GM21576 (cell line): ENCODE measurements around the gene PRG3.
"Not testable (repeated sequence)": the region's sequence is repeated elsewhere in the genome, so short reads cannot be mapped to it uniquely, and the experiment has no call there.

Experiments
- ATAC-seq: cut with Tn5 transposase; IDR thresholded peaks from one replicate; pipeline ENCODE4 v1.9.1; 2021; ENCODE audit warnings: mild to moderate bottlenecking, moderate library complexity; ENCODE audit not compliant: unreplicated experiment

Gene PRG3

DNA sequence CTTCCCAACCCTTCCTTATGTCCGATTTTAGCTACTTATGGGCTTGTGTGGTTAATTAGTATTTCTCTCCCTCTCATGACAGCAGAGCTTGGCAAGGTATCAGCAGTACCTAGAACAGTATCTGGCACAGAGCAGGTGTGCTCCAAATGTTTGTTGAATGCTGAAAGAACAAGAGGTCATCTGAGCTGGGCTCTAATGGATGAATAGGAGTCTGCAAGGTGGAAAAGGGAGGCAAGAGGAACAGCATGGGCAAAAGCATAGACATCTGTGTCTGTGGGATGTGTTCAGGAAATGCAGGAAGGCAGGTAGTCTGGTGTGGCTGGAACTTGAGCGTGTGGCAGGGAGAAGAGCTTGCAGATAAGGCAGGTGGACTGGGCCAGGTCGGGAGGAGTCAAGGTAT lies 19.0 kb downstream of the PRG3 start:
- ATAC-seq, result no peak

DNA sequence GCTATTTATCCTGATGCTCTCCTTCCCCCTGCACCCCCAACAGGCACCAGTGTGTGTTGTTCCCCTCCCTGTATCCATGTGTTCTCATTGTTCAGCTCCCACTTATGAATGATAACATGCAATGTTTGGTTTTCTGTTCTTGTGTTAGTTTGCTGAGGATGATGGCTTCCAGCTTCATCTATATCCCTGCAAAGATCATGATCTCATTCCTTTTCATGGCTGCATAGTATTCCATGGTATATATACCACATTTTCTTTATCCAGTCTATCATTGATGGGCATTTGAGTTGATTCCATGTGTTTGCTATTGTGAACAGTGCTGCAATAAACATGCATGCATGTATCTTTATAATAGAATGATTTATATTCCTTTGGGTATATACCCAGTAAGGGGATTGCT lies 19.5 kb downstream of the PRG3 start:
- ATAC-seq, result not testable (repeated sequence)

DNA sequence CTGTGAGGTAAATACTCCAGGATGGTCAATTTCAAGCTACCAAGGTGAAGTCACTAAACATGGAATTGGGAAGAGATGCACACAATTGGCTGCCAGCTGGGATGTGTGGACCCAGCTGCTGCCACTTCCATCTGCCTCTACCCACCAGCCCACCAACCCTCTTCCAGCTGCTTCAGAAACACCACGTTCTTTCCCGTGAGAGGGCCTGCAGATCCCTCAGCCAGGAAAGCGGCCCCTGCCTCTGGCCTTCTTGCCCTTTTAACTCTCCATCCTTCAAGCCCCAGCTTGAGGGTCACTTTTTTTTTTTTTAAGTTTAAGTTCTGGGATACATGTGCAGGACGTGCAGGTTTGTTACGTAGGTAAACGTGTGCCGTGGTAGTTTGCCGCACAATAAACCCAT lies 20.0 kb downstream of the PRG3 start:
- no peak for ATAC-seq

DNA sequence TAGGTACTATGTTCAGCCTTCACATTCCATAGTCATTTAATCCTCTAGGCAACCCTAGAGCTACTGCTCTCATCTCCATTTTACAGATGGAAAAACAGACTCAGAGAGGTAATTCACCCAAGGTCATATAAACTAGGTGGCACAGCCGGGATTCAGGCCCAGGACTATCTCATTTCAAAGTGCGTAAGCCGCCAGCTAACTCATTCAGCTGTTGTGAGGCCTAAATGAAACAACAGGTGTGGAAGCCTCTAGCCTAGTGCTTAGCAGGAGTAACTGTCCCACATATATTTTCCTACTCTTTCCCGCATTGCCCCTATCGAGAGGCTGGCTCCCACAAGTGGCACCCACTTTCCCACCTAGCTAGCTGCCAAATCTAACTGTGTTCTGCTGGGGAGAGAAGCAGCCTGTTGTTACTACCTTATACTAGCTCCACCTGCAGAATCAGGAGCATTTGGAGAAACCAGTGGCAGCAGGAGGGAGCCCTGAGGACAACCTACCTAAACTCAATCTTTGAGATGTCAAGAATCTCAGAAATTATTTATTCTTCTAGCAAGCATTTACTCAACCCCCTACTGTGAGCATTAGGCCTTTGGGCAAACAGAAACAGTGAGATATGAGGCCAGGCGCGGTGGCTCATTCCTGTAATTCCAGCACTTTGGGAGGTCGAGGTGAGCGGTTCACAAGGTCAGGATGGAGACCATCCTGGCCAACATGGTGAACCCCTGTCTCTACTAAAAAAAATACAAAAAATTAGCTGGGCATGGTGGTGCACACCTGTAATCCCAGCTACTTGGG lies 20.9 kb downstream of the PRG3 start:
- ATAC-seq, result no peak

DNA sequence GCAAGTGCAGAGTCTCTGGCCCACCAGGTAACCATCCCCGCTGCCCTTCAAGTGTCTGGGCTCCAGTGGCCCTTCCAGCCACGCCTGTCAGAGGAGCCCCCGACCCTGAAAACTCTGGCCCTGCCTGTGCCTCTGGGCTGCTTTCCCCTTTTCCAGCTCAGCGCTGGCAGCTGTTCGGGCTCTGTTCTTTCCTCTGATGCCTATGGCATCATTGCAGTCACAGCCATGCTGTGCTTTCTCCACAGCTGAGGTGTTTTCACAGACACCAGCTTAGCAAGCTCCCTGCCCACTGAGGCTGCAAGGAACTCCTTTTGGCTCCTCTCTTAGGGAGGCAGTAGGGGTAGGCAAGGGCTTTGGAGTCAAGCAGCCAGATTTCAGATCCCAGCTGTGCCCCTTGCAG lies 21.6 kb downstream of the PRG3 start:
- ATAC-seq, result no peak

DNA sequence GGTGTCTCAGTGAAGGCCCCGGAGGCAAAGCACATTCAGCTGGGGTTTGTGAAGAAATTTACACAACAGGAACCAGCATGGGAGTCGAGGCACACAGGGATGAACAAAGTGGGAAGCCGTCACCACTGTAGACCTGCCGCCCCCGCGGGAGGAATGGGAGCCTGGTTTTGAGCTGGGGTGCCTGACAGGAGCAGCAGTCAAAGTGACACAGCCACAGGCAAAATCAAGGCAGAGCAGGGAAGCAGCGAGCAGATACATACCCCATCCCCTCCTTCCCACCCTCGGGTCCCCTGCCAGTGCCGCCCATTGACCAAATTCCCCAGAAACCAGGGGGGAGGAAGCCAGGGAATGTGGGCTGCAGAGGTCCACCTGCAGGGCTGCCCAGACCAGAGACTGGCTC lies 22.0 kb downstream of the PRG3 start:
- no peak for ATAC-seq

DNA sequence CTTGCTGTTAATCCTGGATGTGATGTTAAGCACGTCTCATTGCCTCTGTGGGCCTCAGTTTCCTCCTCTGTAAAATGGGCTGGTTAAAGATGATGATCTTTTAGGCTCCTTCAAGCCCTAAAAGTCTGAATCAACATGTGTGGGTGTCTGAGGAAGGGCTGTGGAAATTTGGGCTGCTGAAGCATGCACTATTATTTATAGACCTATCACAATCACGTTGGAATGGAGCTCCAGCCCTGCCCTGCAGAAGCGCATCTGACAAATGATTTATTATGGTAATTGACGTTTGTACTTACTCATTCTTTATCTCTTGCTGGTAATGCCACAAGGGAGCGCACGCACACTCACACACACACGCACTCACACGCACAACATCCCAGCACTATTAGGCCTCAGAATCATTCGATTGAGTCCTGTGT lies 22.4 kb downstream of the PRG3 start:
- no peak for ATAC-seq

DNA sequence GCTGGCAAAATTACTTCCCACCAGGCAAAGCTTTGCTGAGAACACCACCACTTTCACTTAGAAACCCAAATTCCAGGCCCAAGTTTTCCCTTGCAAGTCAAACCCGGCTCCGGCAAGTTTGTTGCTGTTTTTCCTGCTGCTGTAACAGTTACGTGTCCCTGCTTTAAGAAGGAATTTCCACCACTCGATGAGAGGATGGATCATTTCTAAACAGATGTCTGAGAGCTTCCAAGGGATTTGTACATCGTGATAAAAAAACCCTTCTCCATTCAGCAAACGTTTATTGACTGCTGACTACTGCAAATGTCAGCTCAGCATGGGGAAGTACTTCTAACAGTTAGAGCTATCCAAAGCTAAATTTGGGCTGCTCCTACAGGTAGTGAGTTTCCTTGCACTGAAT lies 23.1 kb downstream of the PRG3 start:
- ATAC-seq, result no peak

DNA sequence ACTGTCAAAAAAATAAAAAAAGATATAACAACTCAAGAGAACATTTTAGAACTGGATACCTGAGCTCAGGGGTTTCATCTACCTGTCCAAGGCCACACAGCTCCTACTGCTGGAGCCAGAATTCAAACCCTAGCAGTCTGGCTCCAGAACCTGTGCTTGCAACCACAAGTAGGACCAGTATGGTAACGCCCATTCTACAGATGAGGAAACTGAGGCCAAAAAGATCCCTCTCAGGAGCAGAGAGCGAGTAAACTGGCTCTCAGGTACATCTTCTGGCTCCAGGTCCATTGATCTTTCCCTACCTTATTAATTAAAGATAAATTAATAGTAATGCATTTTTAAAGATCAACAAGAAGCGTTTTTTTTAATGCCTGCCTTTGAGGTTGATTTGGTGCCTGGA lies 23.6 kb downstream of the PRG3 start:
- no peak for ATAC-seq

DNA sequence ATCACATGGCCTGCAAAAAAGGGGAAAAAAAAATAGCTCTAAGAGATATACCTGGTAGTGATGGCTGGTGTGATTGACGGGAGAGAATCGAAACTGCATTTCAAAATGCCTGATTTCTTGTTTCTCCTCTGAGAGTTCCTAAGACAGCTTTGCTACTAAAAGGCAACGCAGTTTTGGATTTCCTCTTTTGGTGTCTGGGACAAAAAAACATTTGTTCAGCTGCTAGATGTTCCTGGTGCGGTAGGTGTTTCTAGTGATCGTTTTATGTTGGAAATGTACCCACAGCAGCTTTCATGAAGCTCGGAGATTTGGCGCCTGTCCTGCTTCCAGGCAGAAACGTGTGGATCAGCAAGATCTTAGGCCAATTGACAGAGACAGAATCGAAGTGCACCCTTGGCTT lies 24.7 kb downstream of the PRG3 start:
- ATAC-seq, result no peak

DNA sequence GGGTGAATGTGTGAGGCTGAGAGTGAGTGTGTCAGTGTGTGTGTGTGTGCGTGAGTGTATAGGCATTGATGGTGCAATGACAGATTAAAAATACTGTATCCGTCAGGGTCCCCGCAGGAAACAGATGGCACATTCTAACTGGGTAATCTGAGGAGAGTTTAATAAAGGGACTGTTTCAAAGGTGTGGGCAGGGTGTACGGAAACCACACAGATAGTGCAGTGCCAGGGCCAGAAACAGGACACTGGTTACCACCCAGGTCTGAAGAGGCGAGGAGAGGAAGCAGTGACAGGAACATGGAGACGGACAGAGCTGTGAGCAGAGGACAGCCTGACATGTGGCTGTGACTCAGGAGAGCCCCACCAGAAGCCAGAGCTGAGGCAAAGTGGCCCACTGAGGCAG lies 26.3 kb downstream of the PRG3 start:
- no peak for ATAC-seq

DNA sequence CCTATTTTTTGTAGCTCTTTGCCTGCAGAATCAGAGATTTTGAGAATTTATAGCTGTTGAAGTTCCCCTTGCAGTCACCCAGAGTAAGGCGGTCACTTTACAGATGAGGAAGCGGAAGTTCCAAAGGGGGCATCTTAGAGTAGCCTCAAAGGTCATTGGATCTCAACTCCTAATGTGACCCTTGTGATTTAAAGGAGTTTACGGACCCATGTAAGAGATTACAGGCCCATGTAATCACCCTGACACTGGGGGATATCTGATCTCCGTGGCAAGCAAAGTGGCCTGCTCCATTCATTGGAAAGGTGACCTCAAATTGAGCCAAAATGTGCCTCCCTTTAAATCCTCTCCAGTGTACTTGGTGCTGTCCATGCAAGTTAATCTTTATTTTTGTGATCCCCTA lies 27.1 kb downstream of the PRG3 start:
- ATAC-seq, result no peak

DNA sequence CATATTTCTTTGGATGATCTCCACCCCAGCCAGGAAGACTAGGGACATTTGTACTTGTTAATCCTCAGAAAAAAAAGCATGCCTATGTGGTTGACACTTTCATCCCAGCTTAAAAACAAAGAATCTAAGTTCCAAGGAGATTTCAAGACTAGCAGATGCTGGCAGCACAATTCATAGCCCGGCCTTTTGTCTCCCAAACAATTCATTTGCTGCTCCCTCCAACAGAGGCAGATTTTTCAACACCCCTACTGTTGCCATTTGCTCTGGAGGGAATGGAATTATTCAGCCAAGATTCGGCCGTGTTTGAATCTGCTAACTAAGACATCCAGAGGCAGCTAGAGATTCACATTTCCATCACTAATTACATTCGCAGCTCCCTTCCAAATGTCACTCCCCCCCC lies 27.5 kb downstream of the PRG3 start:
- ATAC-seq, result no peak

DNA sequence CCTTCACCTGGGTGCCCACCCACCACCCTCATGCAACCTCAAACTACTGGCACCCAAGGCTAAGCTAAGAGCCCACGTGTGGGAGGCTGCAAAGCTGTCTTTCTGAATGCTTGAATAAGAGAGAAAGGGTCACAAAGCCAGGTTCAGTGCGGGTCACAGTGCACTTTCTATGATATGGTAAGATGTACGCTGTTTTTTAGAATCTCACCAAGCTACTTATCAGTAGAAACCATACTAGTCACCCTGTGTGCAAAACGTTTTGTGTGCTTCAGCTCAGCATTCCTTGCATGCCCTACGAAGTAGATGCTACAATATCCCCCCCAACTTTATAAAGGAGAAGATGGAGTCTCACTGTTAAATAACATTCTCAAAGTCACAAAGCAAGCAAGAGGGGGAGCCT lies 27.9 kb downstream of the PRG3 start:
- ATAC-seq, result no peak

DNA sequence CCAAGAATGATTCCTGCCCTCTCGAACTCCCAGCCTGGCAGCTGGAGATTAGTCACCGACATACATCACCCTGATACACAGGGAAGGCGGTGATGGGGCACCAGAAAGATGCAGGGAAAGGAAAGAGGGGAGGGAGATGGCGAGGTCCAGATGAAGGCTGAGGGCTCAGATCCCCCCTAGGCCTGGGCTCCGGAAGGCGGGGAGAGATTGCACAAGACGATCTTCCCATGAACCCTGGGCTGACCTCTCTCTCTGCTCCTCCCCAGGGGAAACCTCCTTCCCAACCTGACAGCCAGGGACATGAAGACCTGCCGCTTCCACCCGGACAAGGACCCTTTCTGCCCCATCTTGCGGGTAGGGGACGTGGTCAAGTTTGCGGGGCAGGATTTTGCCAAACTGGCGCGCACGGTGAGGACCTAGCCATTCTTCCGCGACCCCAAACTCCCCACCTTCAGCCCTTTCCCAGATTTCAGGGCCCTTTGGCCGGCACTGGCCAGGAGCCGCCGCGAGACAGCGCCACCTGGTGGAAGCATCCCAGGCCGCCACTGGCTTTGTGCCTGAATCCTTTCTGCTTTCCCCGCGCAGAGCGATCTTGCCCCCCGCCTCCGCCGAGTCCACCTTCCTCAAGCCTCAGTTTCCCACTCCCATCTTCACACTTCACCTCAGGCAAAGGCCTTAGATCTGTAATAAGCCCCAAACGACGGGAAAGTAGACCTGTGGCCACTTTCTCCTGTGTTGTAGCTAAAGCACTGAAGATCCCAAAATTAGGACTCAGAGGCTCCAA lies 31.3 kb downstream of the PRG3 start:
- ATAC-seq, result no peak

DNA sequence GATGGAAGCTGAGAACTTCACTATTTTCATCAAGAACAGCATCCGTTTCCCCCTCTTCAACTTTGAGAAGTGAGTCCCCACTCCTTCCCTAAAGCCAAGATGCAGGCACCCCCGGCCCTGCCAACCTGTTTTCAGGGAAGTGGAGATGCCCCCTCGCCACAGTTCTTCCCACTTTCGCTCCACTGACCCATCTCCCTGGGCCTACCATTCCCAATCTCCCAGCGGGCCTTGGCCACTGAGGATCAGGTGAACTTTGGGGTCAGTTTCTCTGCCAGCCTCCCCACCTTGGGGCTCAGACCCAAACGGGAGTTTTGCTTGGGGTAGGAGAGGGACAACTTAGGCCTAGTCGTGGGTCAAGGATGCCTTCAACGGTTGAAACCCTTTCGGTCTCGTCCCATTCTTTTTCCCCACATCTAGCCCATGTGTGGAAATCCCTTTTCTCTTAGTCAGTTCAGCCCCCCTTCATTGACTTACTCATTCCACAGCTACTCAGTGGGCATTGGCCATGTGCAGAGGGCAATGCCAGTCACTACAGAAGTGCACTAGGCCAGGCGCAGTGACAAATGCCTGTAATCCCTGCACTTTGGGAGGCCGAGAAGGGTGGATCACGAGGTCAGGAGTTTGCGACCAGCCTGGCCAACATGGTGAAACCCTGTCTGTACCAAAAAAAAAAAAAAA lies 32.2 kb downstream of the PRG3 start:
- ATAC-seq, result no peak

DNA sequence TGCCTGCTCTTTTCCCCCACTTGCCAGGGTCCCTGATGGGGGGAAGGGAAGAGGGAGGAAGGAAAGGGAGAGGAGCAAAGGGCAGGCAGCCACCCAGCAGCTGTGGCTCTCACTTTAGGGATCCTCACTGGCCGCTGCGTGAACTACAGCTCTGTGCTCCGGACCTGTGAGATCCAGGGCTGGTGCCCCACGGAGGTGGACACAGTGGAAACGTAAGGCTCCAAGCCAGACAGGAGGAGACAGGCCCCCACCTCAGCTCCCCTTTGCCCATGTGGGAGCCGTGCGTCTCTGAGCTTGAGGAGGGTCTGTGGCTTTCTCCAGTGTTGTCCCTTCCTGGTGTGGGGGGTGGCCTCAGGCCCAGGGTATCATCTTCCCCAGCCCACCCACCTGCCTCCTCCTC lies 32.9 kb downstream of the PRG3 start:
- ATAC-seq, result no peak

DNA sequence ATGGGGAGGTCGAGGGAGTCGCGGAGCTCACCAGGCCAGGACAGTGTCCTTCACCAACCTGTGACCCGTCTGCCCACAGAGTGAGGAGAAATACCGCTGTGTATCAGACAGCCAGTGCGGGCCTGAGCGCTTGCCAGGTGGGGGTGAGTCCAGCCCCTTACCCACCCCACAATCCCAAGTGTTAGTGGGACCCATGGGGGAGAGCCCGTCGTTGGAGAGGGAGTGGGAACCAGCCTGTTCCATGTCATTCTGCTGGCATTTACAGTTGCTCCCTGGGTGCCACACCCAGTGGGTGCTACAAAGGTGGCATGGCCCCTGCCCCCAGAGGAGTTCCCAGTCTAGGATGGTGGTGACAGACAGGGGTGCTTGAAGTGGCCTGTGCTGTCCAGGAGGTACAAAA lies 33.6 kb downstream of the PRG3 start:
- ATAC-seq, result no peak

DNA sequence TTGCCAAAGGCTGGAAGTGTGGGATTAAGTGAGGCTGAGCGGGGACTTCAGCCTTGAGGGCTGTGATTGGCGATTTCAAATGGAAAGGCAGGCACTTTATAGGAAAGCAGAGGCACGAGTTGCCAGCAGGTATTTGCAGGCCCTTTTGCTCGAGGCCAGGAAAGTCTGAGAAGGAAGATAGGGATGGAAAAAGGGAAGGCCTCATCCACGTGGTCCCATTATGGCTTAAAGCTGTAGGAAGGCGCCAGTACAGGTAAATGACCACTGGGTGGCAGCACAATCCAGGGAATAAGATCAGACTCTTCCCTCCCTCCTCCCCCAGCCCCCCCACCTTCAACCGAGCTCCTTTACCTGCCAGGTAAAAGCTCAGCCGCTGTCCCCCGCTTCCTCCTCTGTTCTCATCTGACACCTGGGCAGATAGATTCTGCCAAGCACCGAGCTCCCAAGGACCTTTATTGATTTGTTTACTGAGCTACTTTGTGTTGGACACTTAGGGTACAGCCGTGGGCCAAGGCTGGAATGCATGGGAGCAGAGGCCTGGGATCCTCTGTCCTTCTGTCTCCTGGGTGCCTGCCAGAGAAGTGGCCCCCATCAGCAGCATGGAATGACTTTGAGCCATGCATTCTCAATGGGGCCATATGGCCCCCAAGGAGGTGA lies 35.3 kb downstream of the PRG3 start:
- ATAC-seq, result peak; percentile 62

DNA sequence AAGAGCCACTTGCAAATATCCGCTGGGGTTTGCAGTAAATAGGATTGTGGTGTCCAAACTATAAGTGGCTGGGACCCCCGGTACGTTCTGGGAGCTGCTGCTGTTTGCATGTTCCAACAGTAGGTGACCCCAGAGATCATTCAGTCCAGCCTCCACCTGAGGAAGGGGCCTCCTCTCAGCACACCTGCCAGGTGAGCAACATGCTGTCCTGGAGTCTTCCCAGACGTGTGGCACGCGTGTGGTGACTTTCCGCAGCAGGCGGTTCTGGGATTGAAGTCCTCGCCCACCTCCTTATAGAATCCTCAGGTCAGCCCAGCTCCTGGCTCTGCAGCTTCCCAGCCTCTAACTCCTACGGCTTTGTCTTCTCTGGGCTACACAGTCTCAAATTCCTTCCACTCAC lies 36.1 kb downstream of the PRG3 start:
- no peak for ATAC-seq

DNA sequence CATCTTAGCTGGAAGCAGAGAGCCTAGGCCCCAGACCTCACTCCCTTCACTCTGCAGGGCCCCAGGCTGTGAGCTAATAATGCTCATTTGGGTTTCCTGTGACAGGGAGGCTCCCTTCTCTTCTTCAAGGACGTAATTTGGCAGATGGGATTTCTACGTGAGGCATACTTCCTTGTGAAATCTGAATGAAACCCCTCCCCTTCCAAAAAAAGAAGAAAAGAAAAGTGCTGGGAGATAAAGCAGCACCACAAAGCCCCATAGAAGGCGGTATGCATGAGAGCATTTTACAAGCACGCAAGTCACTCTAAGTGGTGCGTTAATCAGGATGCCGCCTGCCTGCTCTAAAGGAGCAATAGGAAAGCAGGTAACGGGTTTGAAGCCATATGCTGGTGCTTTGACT lies 37.1 kb downstream of the PRG3 start:
- ATAC-seq, result no peak
